Measurements from ENCODE around the gene PROX1.
"Not testable (repeated sequence)": the region's sequence is repeated elsewhere in the genome, so short reads cannot be mapped to it uniquely, and the experiment has no call there.

The PROX1 gene

DNA sequence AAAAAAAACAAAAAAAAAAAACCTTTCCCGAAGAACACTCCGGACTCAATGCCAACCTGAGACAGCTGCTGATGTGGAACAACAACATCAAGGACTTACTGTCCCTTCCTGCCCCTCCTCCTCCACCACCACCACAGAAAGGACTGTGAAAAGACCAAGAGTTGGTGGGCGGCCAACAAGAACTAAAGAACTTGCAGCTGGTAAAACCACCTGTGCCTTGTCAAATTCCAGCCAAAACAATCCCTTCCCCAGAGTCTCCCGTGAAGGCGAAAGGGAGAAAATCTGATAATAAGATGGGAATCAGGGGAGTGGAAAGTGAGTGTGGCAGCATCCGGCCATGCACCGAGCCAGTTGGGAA, 88.9 kb downstream of the PROX1 start:
- TF ChIP-seq, protein P1, sequence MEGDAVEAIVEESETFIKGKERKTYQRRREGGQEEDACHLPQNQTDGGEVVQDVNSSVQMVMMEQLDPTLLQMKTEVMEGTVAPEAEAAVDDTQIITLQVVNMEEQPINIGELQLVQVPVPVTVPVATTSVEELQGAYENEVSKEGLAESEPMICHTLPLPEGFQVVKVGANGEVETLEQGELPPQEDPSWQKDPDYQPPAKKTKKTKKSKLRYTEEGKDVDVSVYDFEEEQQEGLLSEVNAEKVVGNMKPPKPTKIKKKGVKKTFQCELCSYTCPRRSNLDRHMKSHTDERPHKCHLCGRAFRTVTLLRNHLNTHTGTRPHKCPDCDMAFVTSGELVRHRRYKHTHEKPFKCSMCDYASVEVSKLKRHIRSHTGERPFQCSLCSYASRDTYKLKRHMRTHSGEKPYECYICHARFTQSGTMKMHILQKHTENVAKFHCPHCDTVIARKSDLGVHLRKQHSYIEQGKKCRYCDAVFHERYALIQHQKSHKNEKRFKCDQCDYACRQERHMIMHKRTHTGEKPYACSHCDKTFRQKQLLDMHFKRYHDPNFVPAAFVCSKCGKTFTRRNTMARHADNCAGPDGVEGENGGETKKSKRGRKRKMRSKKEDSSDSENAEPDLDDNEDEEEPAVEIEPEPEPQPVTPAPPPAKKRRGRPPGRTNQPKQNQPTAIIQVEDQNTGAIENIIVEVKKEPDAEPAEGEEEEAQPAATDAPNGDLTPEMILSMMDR (IDR thresholded peaks at IDR 0.05; ENCODE audit: borderline replicate concordance, control extremely low read depth, extremely low read depth, insufficient read depth, missing control alignments): no peak
- no peak for DNase-seq (ENCODE audit: low spot score)
- in situ Hi-C loops (cut with MboI; ENCODE audit: low sequenced_read_pairs, unreplicated experiment): no loop called here

DNA sequence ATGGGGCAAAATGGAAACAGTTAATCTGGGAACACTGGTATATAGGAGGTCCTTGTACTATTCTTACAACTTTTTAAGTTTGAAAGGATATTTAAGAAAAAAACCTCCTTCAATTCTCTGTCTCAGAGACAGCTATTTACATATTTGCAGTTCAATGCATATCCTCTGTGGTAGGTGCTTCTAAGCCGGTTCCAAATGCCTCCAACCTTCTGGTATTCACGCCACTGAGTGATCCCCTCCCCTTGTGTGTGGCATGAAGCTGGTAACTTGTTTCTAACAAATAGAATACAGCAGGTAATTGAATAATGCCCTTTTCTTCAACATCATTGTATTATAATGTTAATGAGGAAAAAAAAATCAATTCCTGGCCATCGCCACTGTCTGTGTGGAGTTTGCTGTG, 91.2 kb downstream of the PROX1 start:
- TF ChIP-seq, protein P1 (IDR thresholded peaks at IDR 0.05; ENCODE audit: borderline replicate concordance, control extremely low read depth, extremely low read depth, insufficient read depth, missing control alignments): no peak
- in situ Hi-C loops (cut with MboI; ENCODE audit: low sequenced_read_pairs, unreplicated experiment): no loop called here
- DNase-seq (ENCODE audit: low spot score): no peak

DNA sequence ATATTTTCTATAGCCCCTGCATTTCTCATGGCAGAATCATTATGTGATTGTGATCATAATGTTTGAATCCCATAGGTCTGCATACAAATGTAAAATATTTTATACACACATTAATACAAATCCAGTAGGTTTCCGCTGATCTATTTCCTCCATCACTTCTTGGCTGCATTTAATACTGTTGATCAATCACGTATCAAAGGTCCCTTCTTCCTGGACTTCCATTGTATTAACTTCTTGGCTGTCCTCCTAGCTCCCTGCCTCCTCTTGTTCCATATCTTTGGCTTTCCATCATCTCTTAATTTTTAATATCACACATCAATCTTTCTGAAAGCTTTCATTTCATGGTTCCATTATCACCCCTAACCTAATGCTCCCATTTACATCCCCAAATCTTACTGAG, 97.6 kb downstream of the PROX1 start:
- TF ChIP-seq, protein P1 (IDR thresholded peaks at IDR 0.05; ENCODE audit: borderline replicate concordance, control extremely low read depth, extremely low read depth, insufficient read depth, missing control alignments): no peak
- DNase-seq (ENCODE audit: low spot score): no peak
- in situ Hi-C loops (cut with MboI; ENCODE audit: low sequenced_read_pairs, unreplicated experiment): no loop called here

DNA sequence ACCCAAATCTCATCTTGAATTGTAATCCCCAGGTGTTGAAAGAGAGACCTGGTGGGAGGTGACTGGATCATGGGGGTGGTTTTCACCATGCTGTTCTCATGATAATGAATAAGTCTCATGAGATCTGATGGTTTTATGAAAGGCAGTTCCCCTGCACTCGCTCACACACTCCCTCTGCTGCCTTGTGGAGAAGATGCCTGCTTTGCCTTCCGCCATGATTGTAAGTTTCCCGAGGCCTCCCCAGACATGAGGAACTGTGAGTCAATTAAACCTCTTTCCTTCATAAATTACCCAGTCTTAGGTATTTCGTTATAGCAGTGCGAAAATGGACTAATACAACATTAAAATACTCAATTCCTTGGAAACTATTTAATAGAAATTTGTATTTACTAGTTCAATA, 99.2 kb downstream of the PROX1 start:
- TF ChIP-seq, protein P1 (IDR thresholded peaks at IDR 0.05; ENCODE audit: borderline replicate concordance, control extremely low read depth, extremely low read depth, insufficient read depth, missing control alignments): no peak
- no peak for DNase-seq (ENCODE audit: low spot score)
- in situ Hi-C loops (cut with MboI; ENCODE audit: low sequenced_read_pairs, unreplicated experiment): no loop called here

DNA sequence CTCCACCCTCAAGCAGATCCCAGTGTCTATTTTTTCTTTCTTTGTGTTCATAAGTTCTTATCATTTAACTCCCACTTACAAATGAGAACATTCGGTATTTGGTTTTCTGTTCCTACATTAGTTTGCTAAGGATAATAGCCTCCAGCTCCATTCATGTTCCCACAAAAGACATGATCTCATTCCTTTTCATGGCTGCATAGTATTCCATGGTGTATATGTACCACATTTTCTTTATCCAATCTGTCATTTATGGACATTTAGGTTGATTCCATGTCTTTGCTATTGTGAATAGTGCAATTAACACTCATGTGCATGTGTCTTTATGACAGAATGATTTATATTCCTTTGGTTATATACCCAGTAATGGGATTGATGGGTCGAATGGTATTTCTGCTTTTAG, 101.2 kb downstream of the PROX1 start:
- DNase-seq (ENCODE audit: low spot score); in situ Hi-C loops (cut with MboI; ENCODE audit: low sequenced_read_pairs, unreplicated experiment): not testable (repeated sequence)
